Activated T-helper 2 cell treated with anti-CD3 and anti-CD28 coated beads, Interferon-gamma antibody, Interleukin-2, Interleukin-4, amounts not matched to agents 10 μg/mL and 5 μg/mL and 100 μg/mL, durations not matched to agents 14 hours and 24 hours and 36 hours (primary cell): Measurements from ENCODE around the gene CD164L2. TPM values are rescaled to one million over a fixed set of nuclear protein-coding genes. Genes with fewer than 3 reads are reported as not detected.

ENCODE experiments used
- DNase-seq: peaks from one replicate; pipeline ENCODE4 v3.0.0; 2021; ENCODE audit warnings: low spot score
- H3K27ac Mint-ChIP-seq: one replicate; pipeline ENCODE4 v1.8.0; 2021; ENCODE audit warnings: mixed read lengths
- H3K27me3 Mint-ChIP-seq: one replicate; pipeline ENCODE4 v1.8.0; 2021; ENCODE audit warnings: low read depth, mixed read lengths
- H3K36me3 Mint-ChIP-seq: one replicate; pipeline ENCODE4 v1.8.0; 2021; ENCODE audit warnings: low read depth, mixed read lengths
- H3K4me1 Mint-ChIP-seq: one replicate; pipeline ENCODE4 v1.8.0; 2021; ENCODE audit warnings: low read depth, mixed read lengths
- H3K4me3 Mint-ChIP-seq: one replicate; pipeline ENCODE4 v1.8.0; 2021; ENCODE audit warnings: low read depth, mild to moderate bottlenecking, moderate library complexity, mixed read lengths
- H3K9me3 Mint-ChIP-seq: one replicate; pipeline ENCODE4 v1.8.0; 2021; ENCODE audit warnings: mixed read lengths
- intact Hi-C: fragments of 100-400 bp; cut with micrococcal nuclease; formaldehyde crosslinking; loops from one replicate; pipeline ENCODE4 v1.15.1; 2023
- total RNA-seq: library from RNA; stranded (reverse); gene quantifications from 2 replicates; pipeline ENCODE4 v1.2.3, GENCODE V29; 2022

CD164L2 gene
- total RNA-seq, 1 donor from 2014 or later: not detected

DNA sequence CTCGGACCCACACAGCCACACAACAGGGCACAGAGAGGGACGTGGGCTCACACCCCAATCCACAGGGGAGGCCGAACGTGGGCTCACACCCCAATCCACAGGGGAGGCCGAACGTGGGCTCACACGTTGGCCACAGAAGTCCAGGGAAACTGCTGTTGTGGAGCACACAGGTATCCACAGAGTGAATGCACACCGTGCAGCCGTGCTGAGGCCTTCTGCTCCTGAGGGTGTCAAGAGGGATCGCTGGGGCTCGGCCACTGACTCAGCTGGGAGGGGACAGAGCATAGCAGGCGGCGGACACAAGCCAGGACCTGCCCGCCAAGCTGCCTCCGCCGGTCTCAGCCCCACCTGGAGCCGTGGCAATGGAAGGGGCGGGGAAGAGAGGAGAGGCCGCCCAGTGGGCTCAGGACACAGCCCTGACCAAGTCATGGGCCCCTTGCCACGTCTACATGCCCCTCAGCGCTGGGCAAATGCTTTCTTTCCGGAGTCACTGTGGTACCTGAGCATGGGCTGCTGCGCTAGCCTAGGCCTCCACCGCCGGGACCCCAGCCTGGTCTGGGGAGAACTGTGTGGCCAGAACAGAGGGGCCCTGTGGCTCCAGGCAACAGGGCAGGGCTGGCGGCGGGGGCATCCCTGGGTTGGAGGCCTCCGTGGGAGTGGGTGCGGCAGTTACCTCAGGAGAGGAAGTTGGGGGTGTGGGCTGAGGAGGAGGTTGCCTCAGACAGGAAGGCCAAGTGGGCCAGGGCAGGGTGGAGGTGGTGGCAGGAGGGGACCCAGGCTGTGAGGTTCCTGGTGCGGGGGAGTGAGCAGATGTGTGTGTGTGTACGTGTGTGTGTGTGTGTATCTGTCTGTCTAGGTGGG lies 40.1 kb downstream of the CD164L2 start:
- Mint-ChIP-seq H3K27ac (peak overlapping the region; percentile 87), H3K27me3 (no peaks in the 10 kb centered on the region), H3K4me1 (peaks cover 49% of the 10 kb centered on the region), H3K9me3 (no peaks in the 10 kb centered on the region), H3K4me3 (peak overlapping the region; percentile 84), H3K36me3 (peaks cover 15% of the 10 kb centered on the region)
- DNase-seq: peak; percentile 70
- intact Hi-C loops: loop anchor here (1.0 to 2.0 kb wide), 2 partner anchors 14 to 22 kb away; no protein-coding TSS in a partner anchor

DNA sequence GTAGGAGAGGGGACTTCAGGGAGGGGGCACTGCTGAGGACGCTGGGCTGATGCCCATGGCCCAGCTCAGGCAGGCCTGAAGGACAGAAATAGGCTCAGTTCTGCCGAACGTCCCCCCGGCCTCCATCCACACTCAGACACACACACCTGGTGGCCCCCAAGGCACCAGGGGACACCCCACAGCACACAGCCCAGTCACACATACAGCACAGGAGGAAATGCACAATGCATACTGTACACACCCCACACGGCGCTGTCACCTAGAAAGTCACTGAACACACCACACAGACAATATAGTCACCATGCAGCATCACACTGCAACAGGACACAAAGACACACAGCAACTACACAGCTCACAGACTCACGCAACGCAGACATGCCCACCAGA lies 40.7 kb downstream of the CD164L2 start:
- no peak for DNase-seq
- Mint-ChIP-seq H3K4me1 (peaks cover 45% of the 10 kb centered on the region), H3K9me3 (no peaks in the 10 kb centered on the region), H3K27ac (peak overlapping the region; percentile 87), H3K36me3 (peaks cover 11% of the 10 kb centered on the region), H3K4me3 (peak overlapping the region; percentile 84), H3K27me3 (no peaks in the 10 kb centered on the region)
- intact Hi-C loops: loop anchor here (2.0 kb wide), 1 partner anchor 22 kb away; no protein-coding TSS in a partner anchor

DNA sequence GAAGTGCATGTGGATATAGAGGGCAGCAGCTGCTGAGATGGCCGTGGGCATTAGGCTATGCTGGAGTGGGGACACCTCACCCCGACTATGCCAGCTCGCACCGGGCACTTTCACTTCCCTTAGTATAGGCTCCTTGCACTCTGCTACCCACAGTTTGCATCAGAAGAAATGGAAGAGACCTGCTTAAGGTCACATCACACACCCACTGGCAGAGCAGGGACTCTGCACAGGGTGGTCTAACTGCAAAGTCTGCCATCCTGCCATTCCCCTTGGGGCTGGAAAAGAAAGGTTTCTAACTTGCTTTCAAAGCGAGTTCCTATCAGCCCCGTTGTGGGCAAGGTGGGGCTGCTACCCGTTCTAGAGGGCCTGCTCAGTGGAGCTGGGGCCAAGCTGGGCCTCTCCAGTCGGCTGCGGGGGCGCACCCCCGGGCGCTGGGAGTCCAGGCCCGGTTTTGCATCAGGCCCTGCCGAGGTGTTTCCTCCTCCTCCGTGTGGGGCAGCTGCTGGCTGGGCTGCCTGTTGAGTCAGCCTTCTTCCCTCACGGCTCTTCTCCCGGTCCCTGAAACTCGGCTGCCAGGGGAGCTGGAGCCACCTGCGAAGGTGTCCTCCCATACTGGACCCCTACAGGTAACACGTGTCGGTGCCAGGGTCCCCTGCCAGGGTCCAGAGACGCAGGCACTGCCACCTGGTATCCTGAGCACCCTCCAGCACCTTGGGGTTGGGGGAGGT lies 41.4 kb downstream of the CD164L2 start, which contains the start of gene SYTL1:
TSS of gene SYTL1 (plus strand) at position 498 of the 728 bp plus-strand sequence. CDS start 3,313 bp downstream, outside the sequence.
- peak; percentile 62 for DNase-seq
- Mint-ChIP-seq H3K36me3 (peaks cover 12% of the 10 kb centered on the region), H3K4me1 (peaks cover 45% of the 10 kb centered on the region), H3K9me3 (no peaks in the 10 kb centered on the region), H3K4me3 (peak within 1 kb of the TSS; percentile 84), H3K27ac (peak within 1 kb of the TSS; percentile 87), H3K27me3 (no peaks in the 10 kb centered on the region)
- intact Hi-C loops: loop anchor here (1.0 to 2.0 kb wide), 3 partner anchors 8 to 23 kb away; partner anchors contain the start of gene TMEM222

DNA sequence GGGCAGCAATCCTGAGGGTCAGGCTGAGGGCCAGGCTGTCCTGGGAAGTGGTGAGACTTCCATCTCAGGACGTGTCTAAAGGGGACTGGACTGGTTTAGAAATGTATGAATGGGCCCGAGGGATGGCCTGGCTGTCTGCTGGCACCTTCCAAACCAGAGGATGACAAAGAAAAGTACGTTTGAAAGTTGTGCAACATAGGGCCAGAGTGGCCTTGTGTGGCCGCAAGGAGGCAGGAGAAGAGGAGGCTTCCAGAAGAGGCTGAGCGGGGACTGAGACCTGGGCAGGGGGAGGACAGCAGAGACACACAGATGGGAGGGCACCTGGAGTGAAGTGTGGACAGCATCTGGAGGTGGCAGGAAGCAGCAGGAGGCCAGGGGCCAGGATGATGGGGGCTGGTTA lies 43.9 kb downstream of the CD164L2 start:
- Mint-ChIP-seq H3K4me1 (peaks cover 40% of the 10 kb centered on the region), H3K27me3 (no peaks in the 10 kb centered on the region), H3K9me3 (no peaks in the 10 kb centered on the region), H3K27ac (peak overlapping the region; percentile 60), H3K36me3 (peaks cover 20% of the 10 kb centered on the region), H3K4me3 (no peak overlapping the region)
- intact Hi-C loops: no loop called here
- DNase-seq: no peak

DNA sequence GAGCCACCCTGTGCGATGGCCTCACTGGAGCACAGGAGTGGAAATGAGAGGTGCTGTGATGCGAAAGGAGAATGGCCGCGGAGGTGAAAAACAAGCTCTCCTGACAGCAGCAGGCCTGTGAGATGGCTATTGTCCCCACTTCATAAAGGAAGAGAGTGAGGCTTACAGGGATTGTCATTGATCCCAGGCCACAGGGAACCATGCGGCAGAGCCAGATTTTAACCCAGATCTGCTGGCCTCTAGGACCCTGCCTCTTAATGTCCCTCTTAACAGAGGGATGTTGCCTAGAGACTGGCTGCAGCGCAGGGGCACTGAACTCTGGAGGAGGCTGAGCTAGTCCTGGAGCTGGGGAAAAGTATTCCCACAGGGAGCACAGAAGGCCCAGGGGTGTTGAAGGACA lies 44.4 kb downstream of the CD164L2 start:
- peaks cover 25% of the 10 kb centered on the region for H3K36me3 Mint-ChIP-seq
- H3K27ac Mint-ChIP-seq: peak overlapping the region; percentile 60
- no peaks in the 10 kb centered on the region for H3K27me3 Mint-ChIP-seq
- H3K4me1 Mint-ChIP-seq: peaks cover 38% of the 10 kb centered on the region
- H3K9me3 Mint-ChIP-seq: no peaks in the 10 kb centered on the region
- H3K4me3 Mint-ChIP-seq: no peak overlapping the region
- DNase-seq: no peak
- intact Hi-C loops: no loop called here

DNA sequence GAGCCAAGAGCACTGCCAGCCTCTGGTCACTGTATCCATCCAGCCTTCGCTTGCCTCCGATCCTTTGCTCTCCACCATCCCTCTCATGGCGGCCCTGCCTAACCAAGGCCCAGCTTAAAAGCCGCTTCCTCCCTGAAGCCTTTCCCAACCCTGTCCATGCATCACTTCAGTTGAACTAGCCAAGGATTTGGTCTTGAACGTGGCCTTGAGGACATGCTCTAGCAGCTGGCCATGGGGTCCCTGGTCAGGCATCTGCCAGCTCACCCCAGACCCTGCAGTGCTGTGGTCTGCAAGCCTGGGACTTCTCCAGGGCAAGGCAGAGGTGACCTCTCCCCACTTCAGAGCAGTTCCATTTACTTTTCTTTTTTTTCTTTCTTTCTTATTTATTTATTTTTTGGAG lies 46.4 kb downstream of the CD164L2 start:
- H3K27me3 Mint-ChIP-seq: no peaks in the 10 kb centered on the region
- no peak overlapping the region for H3K4me3 Mint-ChIP-seq
- peaks cover 39% of the 10 kb centered on the region for H3K36me3 Mint-ChIP-seq
- H3K4me1 Mint-ChIP-seq: peaks cover 19% of the 10 kb centered on the region
- intact Hi-C loops: no loop called here
- no peaks in the 10 kb centered on the region for H3K9me3 Mint-ChIP-seq
- no peak overlapping the region for H3K27ac Mint-ChIP-seq
- no peak for DNase-seq

DNA sequence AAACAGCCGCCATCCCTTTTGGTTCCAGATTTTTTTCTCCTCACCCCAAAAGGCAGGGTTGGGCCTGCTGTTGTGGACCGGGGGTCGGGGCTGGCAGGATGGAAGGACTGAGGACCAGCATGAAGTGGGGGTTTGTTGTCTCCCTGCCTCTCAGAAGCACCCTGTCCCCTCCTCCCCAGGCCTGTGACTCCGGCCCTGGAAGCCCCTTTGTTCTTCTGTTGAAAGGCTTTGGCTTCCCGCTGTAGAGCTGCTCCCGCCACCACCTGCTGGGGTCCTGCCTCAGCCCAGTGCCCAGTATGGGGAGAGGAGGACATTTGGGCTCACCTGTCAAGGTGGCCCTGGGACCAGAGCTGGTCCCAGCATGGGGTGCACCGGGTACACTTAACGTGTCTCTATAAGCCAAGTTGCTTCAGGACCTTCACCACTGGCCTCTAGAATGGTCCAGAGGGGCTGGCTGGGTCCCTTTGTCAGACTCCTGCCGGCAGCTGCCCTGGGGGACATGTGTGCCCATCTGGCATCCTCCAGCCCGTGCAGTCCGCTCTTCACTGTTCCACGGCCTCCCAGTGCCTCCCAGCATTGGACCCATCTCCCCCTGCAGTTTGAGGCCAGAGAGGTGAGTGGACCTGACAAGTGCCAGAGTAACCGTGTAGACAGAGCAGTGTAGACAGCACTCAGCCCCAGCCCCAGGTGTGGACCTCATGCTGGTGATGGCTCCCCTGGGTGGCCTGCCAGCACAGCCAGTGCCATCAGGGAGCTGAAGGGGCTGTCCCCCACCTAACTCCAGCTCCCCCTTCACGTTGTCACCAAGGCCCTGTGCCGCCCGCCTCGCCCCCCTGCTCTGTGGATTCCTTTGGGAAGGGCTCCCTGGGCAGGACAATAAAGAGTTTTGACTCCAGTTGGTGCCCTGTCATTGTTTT lies 47.4 kb downstream of the CD164L2 start:
- Mint-ChIP-seq H3K4me3 (no peak overlapping the region), H3K36me3 (peaks cover 47% of the 10 kb centered on the region), H3K27me3 (no peaks in the 10 kb centered on the region), H3K4me1 (peaks cover 9% of the 10 kb centered on the region), H3K27ac (no peak overlapping the region), H3K9me3 (no peaks in the 10 kb centered on the region)
- no peak for DNase-seq
- intact Hi-C loops: no loop called here

DNA sequence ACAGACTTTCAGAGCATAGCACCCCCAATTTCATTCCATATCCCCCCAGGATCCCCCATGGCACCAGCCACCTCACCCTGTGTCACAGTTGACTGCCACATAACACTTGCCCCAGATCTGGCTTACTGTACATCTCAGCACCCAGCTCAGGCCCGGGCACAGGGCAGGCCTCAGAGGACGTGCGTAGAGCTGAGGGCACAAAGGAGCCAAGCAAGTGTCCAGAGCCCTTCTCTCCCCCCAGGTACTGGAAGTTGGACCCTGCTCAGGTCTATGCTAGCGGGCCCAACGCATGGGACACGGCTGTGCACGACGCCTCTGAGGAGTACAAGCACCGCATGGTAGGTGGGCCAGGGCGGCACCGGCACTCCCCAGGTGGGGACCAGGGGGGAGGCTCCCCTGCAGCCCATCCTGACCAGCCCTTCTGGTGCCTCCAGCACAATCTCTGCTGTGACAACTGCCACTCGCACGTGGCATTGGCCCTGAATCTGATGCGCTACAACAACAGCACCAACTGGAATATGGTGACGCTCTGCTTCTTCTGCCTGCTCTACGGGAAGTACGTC lies 49.3 kb downstream of the CD164L2 start:
- no peak for DNase-seq
- H3K4me3 Mint-ChIP-seq: no peak overlapping the region
- intact Hi-C loops: loop anchor here (2.0 kb wide), 1 partner anchor 61 kb away; no protein-coding TSS in a partner anchor
- H3K9me3 Mint-ChIP-seq: no peaks in the 10 kb centered on the region
- no peaks in the 10 kb centered on the region for H3K27me3 Mint-ChIP-seq
- H3K27ac Mint-ChIP-seq: no peak overlapping the region
- peaks cover 60% of the 10 kb centered on the region for H3K36me3 Mint-ChIP-seq
- H3K4me1 Mint-ChIP-seq: peaks cover 4% of the 10 kb centered on the region

DNA sequence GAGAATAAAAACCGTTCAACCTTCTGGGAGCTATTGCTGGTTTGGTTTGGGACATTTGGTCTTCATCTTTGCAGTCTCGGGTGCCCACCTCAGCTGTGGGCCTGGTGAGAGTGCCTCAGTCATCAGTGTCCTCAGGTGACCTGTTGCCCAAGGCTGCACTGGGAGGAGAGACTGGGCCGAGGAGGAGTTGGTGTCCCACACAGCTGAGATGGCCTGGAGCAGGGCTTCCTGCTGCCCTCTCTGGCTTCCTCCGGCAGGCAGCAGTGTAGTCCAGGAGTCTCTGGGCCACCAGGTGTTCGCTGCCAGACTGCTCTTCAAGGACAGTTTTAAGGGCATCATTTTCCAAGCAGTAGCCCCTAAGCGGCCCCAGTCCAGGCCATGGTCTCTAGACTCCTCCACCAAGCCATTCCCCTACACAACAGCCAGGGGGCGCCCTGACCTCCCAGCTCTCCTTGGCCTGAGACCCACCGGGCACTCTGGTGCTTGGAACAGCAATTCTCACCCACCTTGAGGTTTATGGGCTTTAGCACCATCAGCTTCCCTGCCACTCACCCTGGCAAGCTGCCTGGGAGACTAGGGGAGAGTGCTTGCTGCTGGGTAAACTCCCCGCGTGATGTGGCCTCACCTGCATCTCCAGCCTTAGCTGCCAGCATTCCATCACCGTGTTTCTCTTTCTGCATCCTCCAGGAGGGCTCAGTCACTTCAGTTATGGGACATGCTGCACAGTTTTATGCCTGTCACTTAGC lies 50.4 kb downstream of the CD164L2 start:
- Mint-ChIP-seq H3K4me3 (no peak overlapping the region), H3K27ac (no peak overlapping the region), H3K9me3 (no peaks in the 10 kb centered on the region), H3K27me3 (no peaks in the 10 kb centered on the region), H3K4me1 (peaks cover 11% of the 10 kb centered on the region), H3K36me3 (peaks cover 68% of the 10 kb centered on the region)
- peak; percentile 35 for DNase-seq
- intact Hi-C loops: loop anchor here (2.0 kb wide), 1 partner anchor 62 kb away; no protein-coding TSS in a partner anchor

DNA sequence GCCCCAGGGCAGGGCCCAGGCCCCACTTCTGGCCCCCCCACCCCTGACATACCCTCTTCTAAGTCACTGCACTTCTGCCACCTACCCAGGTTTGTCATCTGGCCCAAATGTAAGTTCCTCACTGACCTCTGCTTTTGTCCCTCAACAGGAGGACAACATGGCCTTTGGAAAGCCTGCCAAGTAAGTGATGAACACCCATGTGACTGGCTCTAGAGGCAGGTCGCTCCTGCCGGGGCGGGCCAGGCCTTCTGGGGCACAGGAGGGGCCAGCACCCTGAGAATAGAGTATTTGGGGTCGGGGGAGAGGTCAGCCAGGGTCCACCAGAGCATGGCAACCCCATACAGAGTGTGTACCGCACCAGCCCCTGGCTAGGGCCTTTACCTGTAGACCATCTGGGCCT lies 51.2 kb downstream of the CD164L2 start:
- no peak for DNase-seq
- peaks cover 67% of the 10 kb centered on the region for H3K36me3 Mint-ChIP-seq
- intact Hi-C loops: loop anchor here (2.0 kb wide), 1 partner anchor 63 kb away; no protein-coding TSS in a partner anchor
- no peak overlapping the region for H3K4me3 Mint-ChIP-seq
- H3K27ac Mint-ChIP-seq: peak overlapping the region; percentile 22
- H3K27me3 Mint-ChIP-seq: no peaks in the 10 kb centered on the region
- H3K4me1 Mint-ChIP-seq: peaks cover 12% of the 10 kb centered on the region
- no peaks in the 10 kb centered on the region for H3K9me3 Mint-ChIP-seq

DNA sequence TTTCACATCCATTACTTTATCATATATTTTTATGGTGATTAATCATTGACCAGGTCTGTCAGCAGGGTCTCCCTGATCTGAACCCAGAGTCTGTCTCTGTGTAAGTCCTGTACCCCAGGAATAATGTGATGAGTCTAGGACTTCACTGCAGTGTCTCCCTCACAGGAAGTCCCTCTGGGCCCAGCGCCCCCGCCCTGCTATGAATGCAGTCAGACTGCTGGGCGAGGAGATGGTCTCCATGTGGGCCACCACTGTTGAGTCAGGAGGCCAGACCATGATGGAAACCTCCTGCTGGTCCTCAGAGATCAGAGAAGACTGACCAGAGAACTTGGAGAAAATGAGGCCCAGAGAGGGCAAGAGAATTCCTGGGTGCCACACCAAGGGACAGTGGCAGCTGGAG lies 51.7 kb downstream of the CD164L2 start:
- H3K9me3 Mint-ChIP-seq: no peaks in the 10 kb centered on the region
- intact Hi-C loops: no loop called here
- peaks cover 12% of the 10 kb centered on the region for H3K4me1 Mint-ChIP-seq
- H3K27ac Mint-ChIP-seq: no peak overlapping the region
- no peak for DNase-seq
- H3K4me3 Mint-ChIP-seq: no peak overlapping the region
- no peaks in the 10 kb centered on the region for H3K27me3 Mint-ChIP-seq
- H3K36me3 Mint-ChIP-seq: peaks cover 66% of the 10 kb centered on the region
